Measurements from ENCODE around the gene IGFBPL1.
"Not testable (repeated sequence)": the region's sequence is repeated elsewhere in the genome, so short reads cannot be mapped to it uniquely, and the experiment has no call there.

Gene IGFBPL1

GRCh38 chr9:38406476-38407186 is 17.6 kb downstream of the IGFBPL1 start:
- H3K4me3 ChIP-seq (ENCODE audit: low read depth, low read length), result no peak overlapping the region
- TF ChIP-seq CTCF (IDR thresholded peaks at IDR 0.05; ENCODE audit: low read depth, low read length), result no peak

GRCh38 chr9:38405785-38406184 is 18.5 kb downstream of the IGFBPL1 start:
- no peak for TF ChIP-seq CTCF (IDR thresholded peaks at IDR 0.05; ENCODE audit: low read depth, low read length)
- no peak overlapping the region for H3K4me3 ChIP-seq (ENCODE audit: low read depth, low read length)

GRCh38 chr9:38404314-38404713 is 19.9 kb downstream of the IGFBPL1 start:
- TF ChIP-seq CTCF (IDR thresholded peaks at IDR 0.05; ENCODE audit: low read depth, low read length), result no peak
- no peak overlapping the region for H3K4me3 ChIP-seq (ENCODE audit: low read depth, low read length)

GRCh38 chr9:38401994-38402393 is 22.3 kb downstream of the IGFBPL1 start:
- H3K4me3 ChIP-seq (ENCODE audit: low read depth, low read length), result no peak overlapping the region
- TF ChIP-seq CTCF (IDR thresholded peaks at IDR 0.05; ENCODE audit: low read depth, low read length), result no peak

GRCh38 chr9:38399191-38399590 is 25.1 kb downstream of the IGFBPL1 start:
- not testable (repeated sequence) for H3K4me3 ChIP-seq (ENCODE audit: low read depth, low read length)

- TF ChIP-seq CTCF (IDR thresholded peaks at IDR 0.05; ENCODE audit: low read depth, low read length), result no peak
- no peak overlapping the region for H3K4me3 ChIP-seq (ENCODE audit: low read depth, low read length)
Observed at GRCh38 chr9:38396371-38396671, 27.9 kb downstream of the IGFBPL1 start.

GRCh38 chr9:38395653-38396370 is 28.4 kb downstream of the IGFBPL1 start:
- TF ChIP-seq CTCF (IDR thresholded peaks at IDR 0.05; ENCODE audit: low read depth, low read length), result no peak
- no peak overlapping the region for H3K4me3 ChIP-seq (ENCODE audit: low read depth, low read length)

All from WI38 (cell line).